ENCODE data around the gene ZNF628.
A peak's percentile ranks its signal among the peaks of the same experiment; 100 is the strongest.

ZNF628 gene

DNA sequence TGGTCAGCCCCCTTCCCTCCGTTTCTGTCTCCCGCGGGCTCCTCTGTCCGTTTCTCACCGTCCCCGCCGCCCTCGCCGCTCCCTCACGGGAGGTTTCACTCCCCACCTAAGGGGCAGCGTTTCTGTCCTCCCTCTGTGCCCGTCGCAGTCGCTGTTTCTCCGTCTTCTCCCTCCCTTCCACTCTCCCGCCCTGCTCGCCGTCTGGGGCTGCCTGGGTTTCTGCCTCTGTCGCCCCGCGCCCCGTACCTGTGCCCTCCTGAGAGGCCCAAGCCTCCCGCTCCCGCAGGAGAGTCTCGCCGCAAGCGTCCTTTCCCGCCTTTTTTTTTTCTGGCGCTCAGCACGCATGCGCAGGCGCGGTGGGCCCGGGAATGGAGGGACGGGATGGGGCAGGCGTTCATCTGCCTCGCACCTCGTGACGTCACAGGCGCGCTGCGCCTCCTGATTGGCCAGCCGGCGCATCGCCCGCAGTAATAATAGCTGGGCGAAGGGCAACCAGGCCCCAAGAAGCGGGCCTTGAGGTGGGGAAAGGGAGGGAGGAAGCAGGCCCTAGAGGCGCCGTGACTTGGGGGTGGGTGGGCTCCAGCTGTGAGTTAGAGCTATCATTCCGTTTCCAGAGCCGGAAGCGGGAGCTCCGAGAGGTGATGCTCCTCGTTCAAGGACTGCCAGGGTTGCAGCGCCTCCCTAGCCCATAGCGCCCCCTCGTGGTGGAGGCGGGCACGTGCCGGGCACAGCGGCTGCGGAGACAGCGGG is 27.3 kb downstream of the ZNF628 start (continued):
- 0 out of 2 replicates have a peak, but pooled peaks have one; percentile 15 for TF ChIP-seq ZNF248 (tag by site-specific recombination; IDR thresholded peaks at IDR 0.05)
- TF ChIP-seq, protein P1, sequence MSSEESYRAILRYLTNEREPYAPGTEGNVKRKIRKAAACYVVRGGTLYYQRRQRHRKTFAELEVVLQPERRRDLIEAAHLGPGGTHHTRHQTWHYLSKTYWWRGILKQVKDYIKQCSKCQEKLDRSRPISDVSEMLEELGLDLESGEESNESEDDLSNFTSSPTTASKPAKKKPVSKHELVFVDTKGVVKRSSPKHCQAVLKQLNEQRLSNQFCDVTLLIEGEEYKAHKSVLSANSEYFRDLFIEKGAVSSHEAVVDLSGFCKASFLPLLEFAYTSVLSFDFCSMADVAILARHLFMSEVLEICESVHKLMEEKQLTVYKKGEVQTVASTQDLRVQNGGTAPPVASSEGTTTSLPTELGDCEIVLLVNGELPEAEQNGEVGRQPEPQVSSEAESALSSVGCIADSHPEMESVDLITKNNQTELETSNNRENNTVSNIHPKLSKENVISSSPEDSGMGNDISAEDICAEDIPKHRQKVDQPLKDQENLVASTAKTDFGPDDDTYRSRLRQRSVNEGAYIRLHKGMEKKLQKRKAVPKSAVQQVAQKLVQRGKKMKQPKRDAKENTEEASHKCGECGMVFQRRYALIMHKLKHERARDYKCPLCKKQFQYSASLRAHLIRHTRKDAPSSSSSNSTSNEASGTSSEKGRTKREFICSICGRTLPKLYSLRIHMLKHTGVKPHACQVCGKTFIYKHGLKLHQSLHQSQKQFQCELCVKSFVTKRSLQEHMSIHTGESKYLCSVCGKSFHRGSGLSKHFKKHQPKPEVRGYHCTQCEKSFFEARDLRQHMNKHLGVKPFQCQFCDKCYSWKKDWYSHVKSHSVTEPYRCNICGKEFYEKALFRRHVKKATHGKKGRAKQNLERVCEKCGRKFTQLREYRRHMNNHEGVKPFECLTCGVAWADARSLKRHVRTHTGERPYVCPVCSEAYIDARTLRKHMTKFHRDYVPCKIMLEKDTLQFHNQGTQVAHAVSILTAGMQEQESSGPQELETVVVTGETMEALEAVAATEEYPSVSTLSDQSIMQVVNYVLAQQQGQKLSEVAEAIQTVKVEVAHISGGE (tag by site-specific recombination; conservative IDR thresholded peaks at IDR 0.05; ENCODE audit: low read depth): peak; percentile 42
- TF ChIP-seq SCRT1 (tag by site-specific recombination; IDR thresholded peaks at IDR 0.05; ENCODE audit: borderline replicate concordance): no peak
- no peak for TF ChIP-seq ZNF140 (tag by site-specific recombination; IDR thresholded peaks at IDR 0.05)
- TF ChIP-seq, protein P2, sequence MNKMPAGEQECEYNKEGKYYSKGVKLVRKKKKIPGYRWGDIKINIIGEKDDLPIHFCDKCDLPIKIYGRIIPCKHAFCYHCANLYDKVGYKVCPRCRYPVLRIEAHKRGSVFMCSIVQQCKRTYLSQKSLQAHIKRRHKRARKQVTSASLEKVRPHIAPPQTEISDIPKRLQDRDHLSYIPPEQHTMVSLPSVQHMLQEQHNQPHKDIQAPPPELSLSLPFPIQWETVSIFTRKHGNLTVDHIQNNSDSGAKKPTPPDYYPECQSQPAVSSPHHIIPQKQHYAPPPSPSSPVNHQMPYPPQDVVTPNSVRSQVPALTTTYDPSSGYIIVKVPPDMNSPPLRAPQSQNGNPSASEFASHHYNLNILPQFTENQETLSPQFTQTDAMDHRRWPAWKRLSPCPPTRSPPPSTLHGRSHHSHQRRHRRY (tag by site-specific recombination; IDR thresholded peaks at IDR 0.05): no peak; the same call in 1 of the 2 replicates
- TF ChIP-seq, protein P3, sequence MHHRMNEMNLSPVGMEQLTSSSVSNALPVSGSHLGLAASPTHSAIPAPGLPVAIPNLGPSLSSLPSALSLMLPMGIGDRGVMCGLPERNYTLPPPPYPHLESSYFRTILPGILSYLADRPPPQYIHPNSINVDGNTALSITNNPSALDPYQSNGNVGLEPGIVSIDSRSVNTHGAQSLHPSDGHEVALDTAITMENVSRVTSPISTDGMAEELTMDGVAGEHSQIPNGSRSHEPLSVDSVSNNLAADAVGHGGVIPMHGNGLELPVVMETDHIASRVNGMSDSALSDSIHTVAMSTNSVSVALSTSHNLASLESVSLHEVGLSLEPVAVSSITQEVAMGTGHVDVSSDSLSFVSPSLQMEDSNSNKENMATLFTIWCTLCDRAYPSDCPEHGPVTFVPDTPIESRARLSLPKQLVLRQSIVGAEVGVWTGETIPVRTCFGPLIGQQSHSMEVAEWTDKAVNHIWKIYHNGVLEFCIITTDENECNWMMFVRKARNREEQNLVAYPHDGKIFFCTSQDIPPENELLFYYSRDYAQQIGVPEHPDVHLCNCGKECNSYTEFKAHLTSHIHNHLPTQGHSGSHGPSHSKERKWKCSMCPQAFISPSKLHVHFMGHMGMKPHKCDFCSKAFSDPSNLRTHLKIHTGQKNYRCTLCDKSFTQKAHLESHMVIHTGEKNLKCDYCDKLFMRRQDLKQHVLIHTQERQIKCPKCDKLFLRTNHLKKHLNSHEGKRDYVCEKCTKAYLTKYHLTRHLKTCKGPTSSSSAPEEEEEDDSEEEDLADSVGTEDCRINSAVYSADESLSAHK (tag by site-specific recombination; IDR thresholded peaks at IDR 0.05): no peak; the same call in 1 of the 2 replicates
- TF ChIP-seq ZNF621 (tag by site-specific recombination; IDR thresholded peaks at IDR 0.05): no peak
- peak; percentile 67 for TF ChIP-seq ZBTB8A (tag by site-specific recombination; IDR thresholded peaks at IDR 0.05)
- TF ChIP-seq, protein P4, sequence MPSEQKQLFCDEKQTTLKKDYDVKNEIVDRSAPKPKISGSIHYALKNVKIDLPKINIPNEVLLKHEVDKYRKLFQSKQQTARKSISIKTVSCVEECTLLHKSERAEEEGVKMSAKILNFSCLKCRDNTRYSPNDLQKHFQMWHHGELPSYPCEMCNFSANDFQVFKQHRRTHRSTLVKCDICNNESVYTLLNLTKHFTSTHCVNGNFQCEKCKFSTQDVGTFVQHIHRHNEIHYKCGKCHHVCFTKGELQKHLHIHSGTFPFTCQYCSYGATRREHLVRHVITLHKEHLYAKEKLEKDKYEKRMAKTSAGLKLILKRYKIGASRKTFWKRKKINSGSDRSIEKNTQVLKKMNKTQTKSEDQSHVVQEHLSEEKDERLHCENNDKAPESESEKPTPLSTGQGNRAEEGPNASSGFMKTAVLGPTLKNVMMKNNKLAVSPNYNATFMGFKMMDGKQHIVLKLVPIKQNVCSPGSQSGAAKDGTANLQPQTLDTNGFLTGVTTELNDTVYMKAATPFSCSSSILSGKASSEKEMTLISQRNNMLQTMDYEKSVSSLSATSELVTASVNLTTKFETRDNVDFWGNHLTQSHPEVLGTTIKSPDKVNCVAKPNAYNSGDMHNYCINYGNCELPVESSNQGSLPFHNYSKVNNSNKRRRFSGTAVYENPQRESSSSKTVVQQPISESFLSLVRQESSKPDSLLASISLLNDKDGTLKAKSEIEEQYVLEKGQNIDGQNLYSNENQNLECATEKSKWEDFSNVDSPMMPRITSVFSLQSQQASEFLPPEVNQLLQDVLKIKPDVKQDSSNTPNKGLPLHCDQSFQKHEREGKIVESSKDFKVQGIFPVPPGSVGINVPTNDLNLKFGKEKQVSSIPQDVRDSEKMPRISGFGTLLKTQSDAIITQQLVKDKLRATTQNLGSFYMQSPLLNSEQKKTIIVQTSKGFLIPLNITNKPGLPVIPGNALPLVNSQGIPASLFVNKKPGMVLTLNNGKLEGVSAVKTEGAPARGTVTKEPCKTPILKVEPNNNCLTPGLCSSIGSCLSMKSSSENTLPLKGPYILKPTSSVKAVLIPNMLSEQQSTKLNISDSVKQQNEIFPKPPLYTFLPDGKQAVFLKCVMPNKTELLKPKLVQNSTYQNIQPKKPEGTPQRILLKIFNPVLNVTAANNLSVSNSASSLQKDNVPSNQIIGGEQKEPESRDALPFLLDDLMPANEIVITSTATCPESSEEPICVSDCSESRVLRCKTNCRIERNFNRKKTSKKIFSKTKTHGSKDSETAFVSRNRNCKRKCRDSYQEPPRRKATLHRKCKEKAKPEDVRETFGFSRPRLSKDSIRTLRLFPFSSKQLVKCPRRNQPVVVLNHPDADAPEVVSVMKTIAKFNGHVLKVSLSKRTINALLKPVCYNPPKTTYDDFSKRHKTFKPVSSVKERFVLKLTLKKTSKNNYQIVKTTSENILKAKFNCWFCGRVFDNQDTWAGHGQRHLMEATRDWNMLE (tag by site-specific recombination; conservative IDR thresholded peaks at IDR 0.05; ENCODE audit: low read depth): peak; percentile 37; the same call in 1 of the 2 replicates
- TF ChIP-seq, protein P5, sequence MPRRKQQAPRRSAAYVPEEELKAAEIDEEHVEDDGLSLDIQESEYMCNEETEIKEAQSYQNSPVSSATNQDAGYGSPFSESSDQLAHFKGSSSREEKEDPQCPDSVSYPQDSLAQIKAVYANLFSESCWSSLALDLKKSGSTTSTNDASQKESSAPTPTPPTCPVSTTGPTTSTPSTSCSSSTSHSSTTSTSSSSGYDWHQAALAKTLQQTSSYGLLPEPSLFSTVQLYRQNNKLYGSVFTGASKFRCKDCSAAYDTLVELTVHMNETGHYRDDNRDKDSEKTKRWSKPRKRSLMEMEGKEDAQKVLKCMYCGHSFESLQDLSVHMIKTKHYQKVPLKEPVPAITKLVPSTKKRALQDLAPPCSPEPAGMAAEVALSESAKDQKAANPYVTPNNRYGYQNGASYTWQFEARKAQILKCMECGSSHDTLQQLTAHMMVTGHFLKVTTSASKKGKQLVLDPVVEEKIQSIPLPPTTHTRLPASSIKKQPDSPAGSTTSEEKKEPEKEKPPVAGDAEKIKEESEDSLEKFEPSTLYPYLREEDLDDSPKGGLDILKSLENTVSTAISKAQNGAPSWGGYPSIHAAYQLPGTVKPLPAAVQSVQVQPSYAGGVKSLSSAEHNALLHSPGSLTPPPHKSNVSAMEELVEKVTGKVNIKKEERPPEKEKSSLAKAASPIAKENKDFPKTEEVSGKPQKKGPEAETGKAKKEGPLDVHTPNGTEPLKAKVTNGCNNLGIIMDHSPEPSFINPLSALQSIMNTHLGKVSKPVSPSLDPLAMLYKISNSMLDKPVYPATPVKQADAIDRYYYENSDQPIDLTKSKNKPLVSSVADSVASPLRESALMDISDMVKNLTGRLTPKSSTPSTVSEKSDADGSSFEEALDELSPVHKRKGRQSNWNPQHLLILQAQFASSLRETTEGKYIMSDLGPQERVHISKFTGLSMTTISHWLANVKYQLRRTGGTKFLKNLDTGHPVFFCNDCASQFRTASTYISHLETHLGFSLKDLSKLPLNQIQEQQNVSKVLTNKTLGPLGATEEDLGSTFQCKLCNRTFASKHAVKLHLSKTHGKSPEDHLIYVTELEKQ (tag by site-specific recombination; IDR thresholded peaks at IDR 0.05; ENCODE audit: borderline replicate concordance): no peak
- TF ChIP-seq ZBTB20 (tag by site-specific recombination; IDR thresholded peaks at IDR 0.05): peak; percentile 77
- TF ChIP-seq ZNF274 (IDR thresholded peaks at IDR 0.05; ENCODE audit: low read length): no peak
- no peak; the same call in 1 of the 2 replicates for TF ChIP-seq ZNF274 (tag by site-specific recombination; IDR thresholded peaks at IDR 0.05; ENCODE audit: borderline replicate concordance)
- TF ChIP-seq, protein P6, sequence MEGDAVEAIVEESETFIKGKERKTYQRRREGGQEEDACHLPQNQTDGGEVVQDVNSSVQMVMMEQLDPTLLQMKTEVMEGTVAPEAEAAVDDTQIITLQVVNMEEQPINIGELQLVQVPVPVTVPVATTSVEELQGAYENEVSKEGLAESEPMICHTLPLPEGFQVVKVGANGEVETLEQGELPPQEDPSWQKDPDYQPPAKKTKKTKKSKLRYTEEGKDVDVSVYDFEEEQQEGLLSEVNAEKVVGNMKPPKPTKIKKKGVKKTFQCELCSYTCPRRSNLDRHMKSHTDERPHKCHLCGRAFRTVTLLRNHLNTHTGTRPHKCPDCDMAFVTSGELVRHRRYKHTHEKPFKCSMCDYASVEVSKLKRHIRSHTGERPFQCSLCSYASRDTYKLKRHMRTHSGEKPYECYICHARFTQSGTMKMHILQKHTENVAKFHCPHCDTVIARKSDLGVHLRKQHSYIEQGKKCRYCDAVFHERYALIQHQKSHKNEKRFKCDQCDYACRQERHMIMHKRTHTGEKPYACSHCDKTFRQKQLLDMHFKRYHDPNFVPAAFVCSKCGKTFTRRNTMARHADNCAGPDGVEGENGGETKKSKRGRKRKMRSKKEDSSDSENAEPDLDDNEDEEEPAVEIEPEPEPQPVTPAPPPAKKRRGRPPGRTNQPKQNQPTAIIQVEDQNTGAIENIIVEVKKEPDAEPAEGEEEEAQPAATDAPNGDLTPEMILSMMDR (tag by site-specific recombination; IDR thresholded peaks at IDR 0.05): peak; percentile 97
- no peak for TF ChIP-seq GLIS2 (tag by site-specific recombination; IDR thresholded peaks at IDR 0.05)
- TF ChIP-seq ZNF311 (tag by site-specific recombination; IDR thresholded peaks at IDR 0.05; ENCODE audit: borderline replicate concordance): 0 out of 2 replicates have a peak, but pooled peaks have one; percentile 74
- no peak for TF ChIP-seq ZNF121 (tag by site-specific recombination; IDR thresholded peaks at IDR 0.05)
- TF ChIP-seq ZNF629 (tag by site-specific recombination; IDR thresholded peaks at IDR 0.05): peak; percentile 84
- 0 out of 2 replicates have a peak, but pooled peaks have one; percentile 43 for TF ChIP-seq ZNF324 (tag by site-specific recombination; IDR thresholded peaks at IDR 0.05)
- TF ChIP-seq ZFP3 (tag by site-specific recombination; IDR thresholded peaks at IDR 0.05; ENCODE audit: low read depth): no peak

Measured in HEK293 (cell line).